MM.1S (cell line): Measurements from ENCODE around the gene NUP214.

ENCODE experiments used
- DNase-seq: peaks from one replicate; pipeline ENCODE4 v3.0.0-alpha.2; 2015
- H2AFZ ChIP-seq: fragments of 300-600 bp; sonication (generic); 2 replicates; pipeline ENCODE4 v1.6.0; 2016; ENCODE audit warnings: antibody characterized with exemption, low read length
- H3F3A ChIP-seq: fragments of 300-600 bp; sonication (generic); 2 replicates; pipeline ENCODE4 v1.6.1; 2016; ENCODE audit warnings: mild to moderate bottlenecking, antibody characterized with exemption, low read length, moderate library complexity, mixed read lengths; ENCODE audit not compliant: insufficient read depth
- H3K27ac ChIP-seq: fragments of 300-600 bp; sonication (generic); 2 replicates; pipeline ENCODE4 v1.5.1; 2016; ENCODE audit warnings: mild to moderate bottlenecking, low read length
- H3K27me3 ChIP-seq: fragments of 300-600 bp; sonication (generic); replicated peaks from 2 replicates; pipeline ENCODE4 v1.6.0; 2016; ENCODE audit warnings: low read length; ENCODE audit not compliant: insufficient read depth
- H3K36me3 ChIP-seq: fragments of 300-600 bp; sonication (generic); replicated peaks from 2 replicates; pipeline ENCODE4 v1.6.1; 2016; ENCODE audit warnings: mild to moderate bottlenecking, low read length, mixed read lengths; ENCODE audit not compliant: insufficient read depth
- H3K4me1 ChIP-seq: fragments of 300-600 bp; sonication (generic); 2 replicates; pipeline ENCODE4 v1.6.1; 2016; ENCODE audit warnings: low read length, mixed read lengths
- H3K4me2 ChIP-seq: fragments of 300-600 bp; sonication (generic); 2 replicates; pipeline ENCODE4 v1.6.0; 2016; ENCODE audit warnings: low read depth, low read length
- H3K4me3 ChIP-seq: fragments of 300-600 bp; sonication (generic); 2 replicates; pipeline ENCODE4 v1.5.1; 2016; ENCODE audit warnings: low read length, mixed read lengths
- H3K79me2 ChIP-seq: fragments of 300-600 bp; sonication (generic); 2 replicates; pipeline ENCODE4 v1.6.1; 2016; ENCODE audit warnings: mixed run types, low read length, mixed read lengths
- H3K9ac ChIP-seq: fragments of 300-600 bp; sonication (generic); 2 replicates; pipeline ENCODE4 v1.6.1; 2016; ENCODE audit warnings: low read length, mixed read lengths
- H3K9me2 ChIP-seq: fragments of 300-600 bp; sonication (generic); replicated peaks from 2 replicates; pipeline ENCODE4 v1.6.1; 2016; ENCODE audit warnings: mild to moderate bottlenecking, low read length, mixed read lengths; ENCODE audit not compliant: insufficient read depth
- H3K9me3 ChIP-seq: fragments of 300-600 bp; sonication (generic); replicated peaks from 2 replicates; pipeline ENCODE4 v1.6.1; 2016; ENCODE audit warnings: mild to moderate bottlenecking, low read length, mixed read lengths; ENCODE audit not compliant: insufficient read depth
- H4K20me1 ChIP-seq: fragments of 300-600 bp; sonication (generic); 2 replicates; pipeline ENCODE4 v1.6.1; 2016; ENCODE audit warnings: mild to moderate bottlenecking, low read length, moderate library complexity, mixed read lengths; ENCODE audit not compliant: insufficient read depth
- EZH2 ChIP-seq: fragments of 300-600 bp; sonication (generic); optimal IDR thresholded peaks from 2 replicates; pipeline ENCODE3; 2017; ENCODE audit warnings: low read depth, mild to moderate bottlenecking, antibody characterized with exemption, low read length, mixed read lengths
- EZH2phosphoT487 ChIP-seq: fragments of 300-600 bp; sonication (generic); IDR thresholded peaks from 2 replicates; pipeline ENCODE4 v1.6.1; 2018; ENCODE audit warnings: antibody characterized with exemption, low read length
- TF ChIP-seq, protein P1 (sequence below): fragments of 300-600 bp; sonication (generic); IDR thresholded peaks from 2 replicates; pipeline ENCODE4 v1.5.1; 2016; ENCODE audit warnings: antibody characterized with exemption, low read length, mixed read lengths

Gene NUP214

DNA sequence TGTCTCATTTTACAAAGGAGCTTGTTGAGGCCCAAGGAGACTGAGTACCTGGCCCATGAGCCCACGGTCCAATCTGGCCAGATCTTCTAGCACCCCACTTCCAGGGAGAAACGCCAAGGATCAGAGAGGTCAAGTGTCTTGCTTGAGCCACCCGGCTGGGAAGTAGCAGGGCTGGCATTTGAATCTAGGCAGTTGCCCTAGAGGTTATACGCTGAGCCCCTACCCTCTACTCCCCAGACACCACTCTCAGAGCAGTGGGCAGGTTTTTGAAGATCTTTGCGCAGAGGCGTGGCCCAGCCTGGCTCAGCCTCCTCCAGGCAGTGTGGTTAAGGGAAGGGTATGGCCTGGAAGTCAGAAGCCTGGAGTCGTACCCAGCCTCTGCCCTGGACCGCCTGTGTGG is 5.8 kb upstream of the NUP214 start:
- Histone ChIP-seq H3K9ac (no peak overlapping the region), H3K4me3 (no peak overlapping the region), H3K4me1 (no peaks in the 10 kb centered on the region), H3K9me3 (no peaks in the 10 kb centered on the region), H4K20me1 (no peaks in the 10 kb centered on the region), H3K4me2 (no peak overlapping the region), H2AFZ (no peak overlapping the region), H3K27me3 (peaks cover 62% of the 10 kb centered on the region), H3K9me2 (no peaks in the 10 kb centered on the region), H3F3A (no peaks in the 10 kb centered on the region), H3K36me3 (no peaks in the 10 kb centered on the region), H3K27ac (no peak overlapping the region), H3K79me2 (no peaks in the 10 kb centered on the region)
- TF ChIP-seq, protein P1, sequence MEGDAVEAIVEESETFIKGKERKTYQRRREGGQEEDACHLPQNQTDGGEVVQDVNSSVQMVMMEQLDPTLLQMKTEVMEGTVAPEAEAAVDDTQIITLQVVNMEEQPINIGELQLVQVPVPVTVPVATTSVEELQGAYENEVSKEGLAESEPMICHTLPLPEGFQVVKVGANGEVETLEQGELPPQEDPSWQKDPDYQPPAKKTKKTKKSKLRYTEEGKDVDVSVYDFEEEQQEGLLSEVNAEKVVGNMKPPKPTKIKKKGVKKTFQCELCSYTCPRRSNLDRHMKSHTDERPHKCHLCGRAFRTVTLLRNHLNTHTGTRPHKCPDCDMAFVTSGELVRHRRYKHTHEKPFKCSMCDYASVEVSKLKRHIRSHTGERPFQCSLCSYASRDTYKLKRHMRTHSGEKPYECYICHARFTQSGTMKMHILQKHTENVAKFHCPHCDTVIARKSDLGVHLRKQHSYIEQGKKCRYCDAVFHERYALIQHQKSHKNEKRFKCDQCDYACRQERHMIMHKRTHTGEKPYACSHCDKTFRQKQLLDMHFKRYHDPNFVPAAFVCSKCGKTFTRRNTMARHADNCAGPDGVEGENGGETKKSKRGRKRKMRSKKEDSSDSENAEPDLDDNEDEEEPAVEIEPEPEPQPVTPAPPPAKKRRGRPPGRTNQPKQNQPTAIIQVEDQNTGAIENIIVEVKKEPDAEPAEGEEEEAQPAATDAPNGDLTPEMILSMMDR, result no peak
- TF ChIP-seq EZH2 (no peak), EZH2phosphoT487 (no peak)
- DNase-seq, result no peak

GRCh38 chr9:131120620-131121228 is 4.7 kb upstream of the NUP214 start:
- TF ChIP-seq EZH2 (no peak), EZH2phosphoT487 (no peak)
- TF ChIP-seq, protein P1, result no peak
- DNase-seq, result no peak
- H3K4me3 ChIP-seq, result no peak overlapping the region
- no peak overlapping the region for H3K9ac ChIP-seq
- H3K4me2 ChIP-seq, result no peak overlapping the region
- H3K79me2 ChIP-seq, result peaks cover 3% of the 10 kb centered on the region
- H3K4me1 ChIP-seq, result no peaks in the 10 kb centered on the region
- H3K36me3 ChIP-seq, result no peaks in the 10 kb centered on the region
- peaks cover 53% of the 10 kb centered on the region for H3K27me3 ChIP-seq
- H3F3A ChIP-seq, result no peaks in the 10 kb centered on the region
- no peaks in the 10 kb centered on the region for H4K20me1 ChIP-seq
- H3K27ac ChIP-seq, result no peak overlapping the region
- H3K9me3 ChIP-seq, result no peaks in the 10 kb centered on the region
- H2AFZ ChIP-seq, result no peak overlapping the region
- no peaks in the 10 kb centered on the region for H3K9me2 ChIP-seq

- no peak for TF ChIP-seq EZH2
- TF ChIP-seq, protein P1, result no peak
- no peak for TF ChIP-seq EZH2phosphoT487
- H3K9me2 ChIP-seq, result no peaks in the 10 kb centered on the region
- no peak overlapping the region for H3K9ac ChIP-seq
- H3K79me2 ChIP-seq, result peaks cover 9% of the 10 kb centered on the region
- DNase-seq, result no peak
- H3K36me3 ChIP-seq, result no peaks in the 10 kb centered on the region
- no peak overlapping the region for H3K27ac ChIP-seq
- no peak overlapping the region for H3K4me2 ChIP-seq
- no peak overlapping the region for H3K4me3 ChIP-seq
- no peaks in the 10 kb centered on the region for H3K9me3 ChIP-seq
- no peak overlapping the region for H2AFZ ChIP-seq
- 0 out of 2 replicates have a peak, but pooled peaks cover 4% of the 10 kb centered on the region for H3K4me1 ChIP-seq
- H4K20me1 ChIP-seq, result no peaks in the 10 kb centered on the region
- no peaks in the 10 kb centered on the region for H3F3A ChIP-seq
- peaks cover 46% of the 10 kb centered on the region for H3K27me3 ChIP-seq
Measured at GRCh38 chr9:131121346-131121745, 4.0 kb upstream of the NUP214 start.
